NOMO-1 treated with DMSO at 0.1 percent for 48 hours (cell line): Measurements from ENCODE around the gene CES1.
A peak's percentile ranks its signal among the peaks of the same experiment; 100 is the strongest.
"Not testable (repeated sequence)": the region's sequence is repeated elsewhere in the genome, so short reads cannot be mapped to it uniquely, and the experiment has no call there.

Source experiments
- DNase-seq: peaks from one replicate; lab custom pipeline; 2025; ENCODE audit not compliant: unreplicated experiment; lab: John Stamatoyannopoulos, UW

Gene CES1

DNA sequence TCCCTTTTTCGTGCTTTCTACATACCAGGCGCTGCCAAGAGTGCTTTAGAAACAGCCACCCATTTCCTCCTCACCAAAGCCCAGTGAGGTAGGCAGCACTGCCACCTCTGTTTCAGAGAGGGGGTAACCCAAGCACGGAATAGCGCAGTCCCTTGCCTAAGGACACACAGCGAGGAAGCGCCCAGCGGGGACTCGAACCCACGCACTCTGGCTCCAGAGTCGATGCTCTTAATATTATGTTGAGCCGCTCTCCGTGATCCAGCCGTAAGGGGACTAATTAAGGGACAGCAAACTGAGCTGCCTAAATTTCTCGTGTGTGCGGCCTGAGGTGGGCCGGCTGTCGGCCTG, 497 bp downstream of the CES1 start:
- peak; percentile 57 for DNase-seq

GRCh38 chr16:55830658-55831294, 2.1 kb downstream of the CES1 start:
- no peak for DNase-seq

DNA sequence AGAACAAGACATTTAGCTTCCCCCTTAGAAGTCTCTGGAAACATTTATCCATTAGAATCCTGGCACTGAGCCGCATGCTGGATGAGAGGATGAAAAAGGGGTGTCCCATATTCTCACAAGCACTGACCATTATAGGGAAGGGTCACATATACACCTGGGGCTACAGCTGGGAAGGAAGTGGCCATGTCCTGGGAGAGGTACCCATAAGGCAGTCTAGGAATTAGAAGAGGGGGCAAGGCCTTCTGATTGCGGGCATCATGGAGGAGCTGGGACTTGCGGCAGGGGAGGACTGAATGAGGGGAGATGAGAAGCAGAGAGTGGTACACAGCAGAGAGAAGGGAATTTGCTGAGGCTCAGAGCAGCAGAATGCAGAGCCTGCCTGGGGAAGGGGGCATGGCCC, 3.7 kb downstream of the CES1 start:
- not testable (repeated sequence) for DNase-seq

DNA sequence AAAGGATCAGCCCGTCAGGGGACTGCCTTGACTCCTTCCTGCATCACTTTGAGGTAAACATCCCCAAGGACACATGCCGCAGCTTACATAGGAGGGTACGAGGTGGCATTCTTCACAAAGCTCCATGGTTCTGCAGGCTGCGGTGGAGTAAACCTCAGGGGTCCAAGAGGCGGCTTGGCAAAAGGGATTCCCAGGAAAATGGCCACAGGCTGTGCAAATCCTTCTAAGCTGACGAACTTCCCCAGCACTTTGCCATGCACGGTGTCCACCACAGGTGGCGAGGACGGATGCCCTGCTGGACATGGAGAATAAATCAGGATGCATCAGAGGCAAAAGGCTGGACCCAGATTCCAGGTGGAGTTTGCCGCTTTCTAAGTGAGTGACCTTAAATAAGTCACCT, 4.2 kb downstream of the CES1 start:
- no peak for DNase-seq

DNA sequence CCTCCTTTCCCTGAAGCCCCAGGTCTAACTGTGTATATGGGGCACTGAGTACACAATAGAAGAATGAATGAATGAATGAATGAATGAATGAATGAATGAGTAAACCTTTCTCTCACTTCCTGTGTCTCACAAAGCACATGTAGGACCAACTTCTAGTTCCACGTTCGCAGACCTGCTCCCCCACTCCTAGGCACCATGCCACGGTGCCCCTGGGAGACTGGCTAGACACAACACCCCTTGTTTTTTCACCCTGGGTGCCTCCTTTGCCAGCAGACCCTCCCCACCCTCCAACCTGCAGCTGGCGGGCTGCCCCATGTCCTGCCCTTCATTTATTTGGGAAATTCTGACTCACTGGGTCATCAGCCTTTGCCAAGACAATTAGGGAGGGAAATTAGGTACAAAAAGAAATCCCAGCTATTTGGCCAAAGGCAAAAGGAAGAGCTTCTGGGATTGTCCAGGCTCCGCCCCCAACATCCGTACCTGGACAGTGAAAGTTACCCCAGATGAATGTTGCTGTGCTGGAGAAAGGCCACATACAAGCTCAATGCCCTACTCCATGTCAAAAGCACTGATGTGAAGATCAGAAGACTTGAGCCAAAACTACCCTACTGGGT, 7.7 kb downstream of the CES1 start:
- no peak for DNase-seq

GRCh38 chr16:55824473-55825000, 8.4 kb downstream of the CES1 start:
- no peak for DNase-seq

DNA sequence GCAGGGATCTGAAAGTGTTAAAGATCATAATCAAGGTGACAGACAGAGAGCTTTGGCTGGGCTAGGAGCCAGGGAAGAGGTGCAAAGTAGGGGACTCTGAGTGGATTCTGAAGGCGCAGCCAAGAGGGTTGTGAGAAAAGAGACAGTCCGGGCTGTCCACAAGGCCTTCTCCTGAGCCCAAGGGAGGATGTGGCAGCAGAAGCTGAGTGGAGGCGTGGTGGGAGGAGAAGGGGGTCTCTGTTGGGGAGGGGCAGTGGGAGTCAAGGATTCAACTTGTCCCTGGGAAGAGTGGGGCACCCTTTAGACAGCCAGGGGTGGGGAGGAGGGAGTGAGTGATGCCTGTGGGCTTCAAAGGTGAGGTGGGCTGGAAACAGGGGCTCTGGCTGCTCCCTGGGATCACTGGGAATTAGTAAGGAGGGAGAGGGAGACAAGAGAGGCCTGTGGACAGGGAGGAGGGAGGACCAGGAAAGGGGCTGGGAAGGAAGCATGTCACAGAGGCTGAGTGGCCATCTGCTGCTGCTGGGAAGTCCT, 10.6 kb downstream of the CES1 start:
- DNase-seq, result no peak

GRCh38 chr16:55821210-55821609, 11.7 kb downstream of the CES1 start:
- no peak for DNase-seq

- no peak for DNase-seq
Measured at GRCh38 chr16:55820615-55821014, 12.3 kb downstream of the CES1 start.

- DNase-seq, result no peak
Measured at GRCh38 chr16:55817236-55817912, 15.5 kb downstream of the CES1 start.

GRCh38 chr16:55816222-55816621, 16.7 kb downstream of the CES1 start:
- not testable (repeated sequence) for DNase-seq

DNA sequence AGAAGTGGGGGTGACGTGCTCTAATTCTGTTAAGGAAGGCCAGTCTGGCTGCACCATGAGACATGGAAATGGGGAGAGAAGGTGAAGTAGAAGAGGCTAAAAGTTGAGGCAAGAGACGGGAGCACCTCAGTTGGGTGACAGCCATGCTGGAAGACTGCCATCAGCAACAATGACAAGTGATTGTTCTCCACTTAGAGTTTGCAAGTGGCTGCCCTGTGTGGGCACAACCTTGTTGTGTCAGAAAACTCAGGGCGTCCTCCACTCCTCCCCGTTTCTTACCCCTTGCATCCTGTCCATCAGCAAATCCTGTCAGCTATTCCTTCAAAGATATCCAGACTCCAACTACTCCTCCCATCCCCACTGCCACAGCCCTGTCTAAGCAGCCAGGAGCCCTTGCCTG, 17.6 kb downstream of the CES1 start:
- no peak for DNase-seq

DNA sequence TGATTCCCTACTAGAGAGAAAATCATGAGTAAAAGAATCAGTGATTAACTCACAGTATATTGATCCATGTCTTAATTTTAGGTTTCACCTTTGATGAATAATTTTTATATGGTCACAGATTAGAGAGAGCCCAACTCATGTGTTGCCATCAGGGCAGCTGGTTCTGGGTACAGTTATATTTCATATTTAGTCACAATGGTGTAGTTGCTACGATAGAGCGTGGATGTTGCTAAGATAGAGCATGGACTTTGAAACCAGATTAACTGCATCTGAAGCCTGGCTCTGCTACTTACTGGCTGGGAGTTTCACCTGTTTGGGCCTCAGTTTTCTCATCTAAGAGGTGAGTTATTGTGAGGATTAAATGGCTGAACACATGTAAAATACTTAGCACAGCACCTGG, 18.7 kb downstream of the CES1 start:
- DNase-seq, result not testable (repeated sequence)

- not testable (repeated sequence) for DNase-seq
Measured at GRCh38 chr16:55813730-55814129, 19.2 kb downstream of the CES1 start.

DNA sequence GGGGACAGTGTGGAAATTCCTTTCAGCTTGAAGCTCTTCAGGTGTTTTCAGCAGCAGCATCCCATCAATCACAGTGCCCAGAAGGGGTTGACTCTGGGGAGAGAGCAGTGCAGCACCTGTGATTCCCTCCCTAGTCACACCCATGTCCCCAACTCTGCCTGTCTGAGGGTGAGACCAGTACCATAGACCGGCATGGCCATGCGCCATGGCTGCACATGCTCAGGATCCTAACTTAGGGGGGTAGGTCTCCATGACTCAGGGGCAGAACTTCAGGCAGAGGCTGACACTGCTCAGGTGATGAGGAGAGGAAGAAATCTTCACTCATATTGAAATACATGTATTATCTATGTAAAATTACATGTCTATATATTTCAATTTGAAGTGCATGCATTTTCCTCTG, 19.9 kb downstream of the CES1 start:
- DNase-seq, result no peak

DNA sequence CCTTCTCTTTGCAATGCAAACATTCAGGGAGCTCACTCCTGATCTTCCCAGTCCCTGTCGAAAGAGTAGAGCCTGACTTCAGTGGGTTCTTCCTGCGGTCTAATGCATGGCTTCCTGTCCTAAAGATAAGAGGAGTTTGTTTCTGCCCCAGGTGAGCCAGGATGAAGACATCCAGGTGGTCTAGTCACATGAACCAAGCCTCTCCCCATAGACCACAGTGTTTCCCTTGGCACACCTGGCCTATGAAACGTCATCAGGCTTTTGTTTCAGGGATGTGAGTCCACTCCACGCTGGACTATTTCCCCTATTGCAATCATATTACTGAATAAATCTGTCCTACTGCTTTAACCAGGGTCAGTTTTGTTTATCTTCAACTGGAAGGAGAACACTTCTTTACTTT, 21.1 kb downstream of the CES1 start:
- no peak for DNase-seq

- no peak for DNase-seq
Measured at GRCh38 chr16:55810451-55810961, 22.4 kb downstream of the CES1 start.

DNA sequence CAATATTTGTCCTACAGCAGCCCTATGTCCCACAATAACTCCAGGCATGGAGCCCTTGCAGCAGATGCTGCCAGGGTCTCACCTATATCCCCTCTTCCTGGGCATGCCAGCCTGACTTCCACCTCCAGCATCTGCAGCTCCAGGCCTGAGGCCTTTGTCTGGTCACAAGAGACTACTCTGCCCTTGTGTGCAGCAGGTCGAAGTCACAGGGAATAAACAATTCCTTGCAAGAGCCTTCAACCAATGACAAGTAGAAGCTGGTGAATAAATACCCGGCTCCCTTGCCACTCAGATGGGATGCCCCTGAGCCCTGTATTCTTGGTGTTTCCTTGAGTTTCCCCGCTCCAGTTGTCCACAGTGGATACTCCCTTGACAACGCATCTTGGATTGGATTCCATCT, 23.0 kb downstream of the CES1 start:
- DNase-seq, result no peak

DNA sequence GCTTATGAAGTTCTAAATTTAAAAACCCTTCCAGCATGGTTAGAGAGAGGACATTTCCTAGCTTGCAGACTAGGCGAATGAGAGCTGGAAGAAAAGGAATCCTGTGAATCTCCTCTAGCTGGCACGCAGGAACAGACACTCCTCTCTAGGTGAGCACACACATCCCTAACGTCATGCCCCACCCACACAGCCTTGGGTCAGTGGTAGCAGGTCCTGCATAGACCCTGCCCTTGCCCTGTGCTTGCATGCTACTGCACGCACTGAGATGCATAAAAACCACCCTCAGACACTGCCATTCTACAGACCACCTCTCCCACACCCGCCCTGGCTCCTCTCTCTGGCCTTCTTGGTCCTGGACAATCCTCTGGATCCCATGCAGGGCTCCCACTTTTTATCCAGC, 23.5 kb downstream of the CES1 start:
- DNase-seq, result no peak

DNA sequence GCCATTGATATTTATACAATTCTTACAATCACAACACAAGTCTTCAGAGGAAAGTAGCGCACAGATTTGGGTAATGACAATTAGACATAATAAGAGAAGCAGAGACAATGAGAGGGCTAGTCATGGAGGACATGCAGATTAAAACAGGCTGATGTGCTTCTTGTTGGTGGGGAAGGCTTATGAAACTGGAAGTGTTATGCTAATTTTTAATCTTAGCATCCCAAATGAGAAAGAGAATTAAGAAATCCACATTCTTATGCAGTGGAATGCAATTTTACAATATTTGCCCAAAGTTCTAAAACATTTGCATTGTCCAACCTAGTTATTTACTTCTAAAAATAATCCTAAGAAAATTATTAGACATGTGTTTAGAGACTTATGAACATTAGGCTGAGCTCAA, 24.6 kb downstream of the CES1 start:
- not testable (repeated sequence) for DNase-seq

- not testable (repeated sequence) for DNase-seq
Measured at GRCh38 chr16:55805104-55805503, 27.8 kb downstream of the CES1 start.

GRCh38 chr16:55803681-55804080, 29.2 kb downstream of the CES1 start:
- not testable (repeated sequence) for DNase-seq
